Stomach smooth muscle (tissue), 2 donors: Measurements from ENCODE around the gene DAP.

Experiments used
- H3K27ac ChIP-seq: one replicate; pipeline ENCODE4 v1.7.0; 2013; ENCODE audit warnings: mild to moderate bottlenecking, low read length, inconsistent platforms
- H3K27me3 ChIP-seq, 2 donors: one replicate each; pipeline ENCODE4 v1.7.0; 2013; ENCODE audit warnings: low read length in 2 of 2; ENCODE audit not compliant: insufficient read depth in 2 of 2, control insufficient read depth in 1 of 2
- H3K36me3 ChIP-seq, 2 donors: one replicate each; pipeline ENCODE4 v1.7.0; 2013; ENCODE audit warnings: low read length in 2 of 2; ENCODE audit not compliant: control insufficient read depth in 2 of 2, insufficient read depth in 2 of 2
- H3K4me1 ChIP-seq: one replicate; pipeline ENCODE4 v1.7.0; 2013; ENCODE audit warnings: low read length; ENCODE audit not compliant: control insufficient read depth, insufficient read depth
- H3K4me3 ChIP-seq, 2 donors: one replicate each; pipeline ENCODE4 v1.7.0; 2013; ENCODE audit warnings: low read length in 2 of 2
- H3K9ac ChIP-seq, 2 donors: one replicate each; pipeline ENCODE4 v1.7.0; 2013; ENCODE audit warnings: low read length in 2 of 2, mild to moderate bottlenecking in 1 of 2
- H3K9me3 ChIP-seq, 2 donors: one replicate each; pipeline ENCODE4 v1.7.0; 2013; ENCODE audit warnings: low read length in 2 of 2; ENCODE audit not compliant: control insufficient read depth in 2 of 2
- donor health status: healthy.
- donor health status: Pancreatic carcinoma.

Gene DAP

DNA sequence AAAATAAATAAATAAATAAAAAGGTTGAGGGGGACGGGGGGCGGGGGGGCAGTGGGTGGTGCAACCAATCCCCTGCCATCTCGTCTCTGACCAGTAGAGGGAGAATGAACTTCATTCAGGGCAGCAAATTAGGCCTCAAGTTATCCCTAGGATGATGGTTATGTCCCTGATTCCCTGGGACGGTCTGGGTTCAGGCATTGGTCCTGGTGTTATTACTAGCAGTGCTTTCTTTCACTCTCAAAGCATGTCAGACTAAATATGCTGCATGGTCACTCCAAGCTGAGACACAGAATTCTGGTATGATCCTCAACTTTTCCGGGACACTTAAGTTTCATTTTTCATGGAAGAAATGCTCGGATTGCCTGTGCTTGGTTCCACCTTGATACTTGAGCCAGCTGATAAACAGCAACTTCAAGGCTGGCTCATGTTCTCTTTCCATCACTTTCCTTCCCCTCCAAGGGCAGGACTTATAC lies 59.4 kb downstream of the DAP start:
- Histone ChIP-seq H3K27ac (no peak overlapping the region), H3K9ac (no peak overlapping the region), H3K4me1 (peaks cover 17% of the 10 kb centered on the region), H3K36me3 (no peaks in the 10 kb centered on the region), H3K27me3 (no peaks in the 10 kb centered on the region), H3K4me3 (no peak overlapping the region), H3K9me3 (no peaks in the 10 kb centered on the region)

DNA sequence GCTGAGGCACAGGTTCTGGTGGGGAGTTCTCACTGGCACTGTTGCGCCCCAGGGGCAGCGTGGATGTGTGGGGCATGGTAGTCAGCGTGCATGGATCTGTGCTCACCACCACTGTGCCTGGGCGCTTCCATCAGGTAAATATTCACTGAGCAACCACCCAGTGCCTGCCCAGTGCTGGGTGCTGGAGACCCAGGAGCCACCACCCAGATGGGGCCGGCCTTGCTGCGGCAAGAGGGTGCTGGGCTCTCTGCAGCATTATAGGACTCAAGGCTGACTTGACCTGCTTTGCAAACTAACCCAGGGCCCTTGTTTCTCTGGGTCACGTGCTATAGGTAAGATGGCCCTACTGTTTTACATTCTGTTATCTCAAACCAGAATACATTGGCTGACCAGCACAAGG lies 60.5 kb downstream of the DAP start:
- no peak overlapping the region for H3K4me3 ChIP-seq
- H3K36me3 ChIP-seq = no peaks in the 10 kb centered on the region
- H3K27me3 ChIP-seq = no peaks in the 10 kb centered on the region
- H3K9me3 ChIP-seq = no peaks in the 10 kb centered on the region
- H3K9ac ChIP-seq = no peak overlapping the region
- H3K27ac ChIP-seq = no peak overlapping the region
- H3K4me1 ChIP-seq = peaks cover 17% of the 10 kb centered on the region

GRCh38 chr5:10699987-10700386 lies 61.0 kb downstream of the DAP start:
- peaks cover 17% of the 10 kb centered on the region for H3K4me1 ChIP-seq

DNA sequence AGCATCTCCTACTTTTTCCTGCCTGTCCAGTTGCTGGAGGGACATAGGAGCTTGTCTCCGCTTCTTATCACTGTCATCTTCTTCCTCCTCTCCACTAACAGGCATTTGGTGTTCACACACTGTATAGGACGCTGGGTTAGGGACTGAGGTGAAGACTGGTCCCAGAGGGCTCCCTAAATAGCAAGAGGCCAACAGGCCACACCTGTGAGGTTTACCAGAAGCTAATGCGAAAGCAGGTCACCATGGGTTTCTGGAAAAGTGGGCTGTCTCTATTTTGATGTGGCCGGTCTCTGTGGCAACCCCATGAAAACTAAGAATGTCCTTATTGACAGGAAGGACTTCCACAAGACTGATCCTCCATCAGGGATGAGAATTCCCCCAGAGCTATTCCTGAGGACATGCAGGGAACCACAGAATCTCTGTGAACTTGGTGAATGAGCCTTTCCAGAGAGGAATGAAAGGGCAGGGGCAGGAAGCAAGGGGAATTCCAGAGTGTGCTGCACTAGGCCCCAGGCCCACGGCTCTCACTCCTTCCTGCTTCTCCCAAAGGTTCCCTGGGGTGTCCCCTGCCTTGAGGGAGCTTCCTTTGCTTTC lies 61.7 kb downstream of the DAP start:
- Histone ChIP-seq H3K4me3 (no peak overlapping the region), H3K9ac (no peak overlapping the region), H3K4me1 (peaks cover 18% of the 10 kb centered on the region), H3K9me3 (no peaks in the 10 kb centered on the region), H3K27ac (no peak overlapping the region), H3K36me3 (no peaks in the 10 kb centered on the region), H3K27me3 (no peaks in the 10 kb centered on the region)

More at GRCh38 chr5:10699987-10700386, 61.0 kb downstream of the DAP start:
- no peaks in the 10 kb centered on the region for H3K36me3 ChIP-seq
- no peak overlapping the region for H3K4me3 ChIP-seq
- H3K27ac ChIP-seq = no peak overlapping the region
- no peak overlapping the region for H3K9ac ChIP-seq
- H3K27me3 ChIP-seq = no peaks in the 10 kb centered on the region
- H3K9me3 ChIP-seq = no peaks in the 10 kb centered on the region

- H3K4me1 ChIP-seq = peaks cover 6% of the 10 kb centered on the region
- no peak overlapping the region for H3K27ac ChIP-seq
- H3K4me3 ChIP-seq = no peak overlapping the region
- no peaks in the 10 kb centered on the region for H3K27me3 ChIP-seq
- H3K9me3 ChIP-seq = no peaks in the 10 kb centered on the region
- no peaks in the 10 kb centered on the region for H3K36me3 ChIP-seq
- no peak overlapping the region for H3K9ac ChIP-seq
These were observed 65.1 kb downstream of the DAP start for GRCh38 chr5:10695759-10696543.

DNA sequence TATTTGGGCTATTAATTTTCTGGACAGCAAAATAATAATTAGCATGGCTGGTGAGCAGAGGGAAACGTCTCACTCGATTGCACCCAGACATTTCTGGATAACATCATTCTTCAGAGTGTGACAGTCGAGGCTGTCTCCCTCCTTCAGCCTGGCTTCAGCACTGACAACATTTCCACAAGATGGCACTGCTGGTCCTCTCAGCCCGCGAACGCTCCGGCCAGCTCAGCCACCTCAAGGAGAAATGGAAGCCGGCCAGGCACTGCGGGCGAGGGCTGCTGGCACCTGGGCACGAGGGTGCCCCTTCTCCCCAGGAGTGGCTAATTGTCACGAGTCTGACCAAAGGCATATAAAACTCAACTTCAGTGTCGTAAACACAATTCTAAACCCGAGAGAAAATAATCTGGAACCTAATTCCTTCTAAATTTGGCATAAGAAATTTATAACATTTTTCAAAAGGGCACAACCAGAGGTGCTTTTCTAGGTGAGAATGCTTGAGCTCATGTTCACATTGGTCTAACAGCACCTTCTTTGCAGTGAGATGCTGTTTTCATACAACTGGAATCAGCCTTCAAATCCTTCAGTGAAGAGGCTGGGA lies 65.9 kb downstream of the DAP start:
- no peak overlapping the region for H3K9ac ChIP-seq
- no peak overlapping the region for H3K27ac ChIP-seq
- H3K4me3 ChIP-seq = no peak overlapping the region
- H3K36me3 ChIP-seq = no peaks in the 10 kb centered on the region
- H3K27me3 ChIP-seq = no peaks in the 10 kb centered on the region
- no peaks in the 10 kb centered on the region for H3K9me3 ChIP-seq
- peaks cover 6% of the 10 kb centered on the region for H3K4me1 ChIP-seq

DNA sequence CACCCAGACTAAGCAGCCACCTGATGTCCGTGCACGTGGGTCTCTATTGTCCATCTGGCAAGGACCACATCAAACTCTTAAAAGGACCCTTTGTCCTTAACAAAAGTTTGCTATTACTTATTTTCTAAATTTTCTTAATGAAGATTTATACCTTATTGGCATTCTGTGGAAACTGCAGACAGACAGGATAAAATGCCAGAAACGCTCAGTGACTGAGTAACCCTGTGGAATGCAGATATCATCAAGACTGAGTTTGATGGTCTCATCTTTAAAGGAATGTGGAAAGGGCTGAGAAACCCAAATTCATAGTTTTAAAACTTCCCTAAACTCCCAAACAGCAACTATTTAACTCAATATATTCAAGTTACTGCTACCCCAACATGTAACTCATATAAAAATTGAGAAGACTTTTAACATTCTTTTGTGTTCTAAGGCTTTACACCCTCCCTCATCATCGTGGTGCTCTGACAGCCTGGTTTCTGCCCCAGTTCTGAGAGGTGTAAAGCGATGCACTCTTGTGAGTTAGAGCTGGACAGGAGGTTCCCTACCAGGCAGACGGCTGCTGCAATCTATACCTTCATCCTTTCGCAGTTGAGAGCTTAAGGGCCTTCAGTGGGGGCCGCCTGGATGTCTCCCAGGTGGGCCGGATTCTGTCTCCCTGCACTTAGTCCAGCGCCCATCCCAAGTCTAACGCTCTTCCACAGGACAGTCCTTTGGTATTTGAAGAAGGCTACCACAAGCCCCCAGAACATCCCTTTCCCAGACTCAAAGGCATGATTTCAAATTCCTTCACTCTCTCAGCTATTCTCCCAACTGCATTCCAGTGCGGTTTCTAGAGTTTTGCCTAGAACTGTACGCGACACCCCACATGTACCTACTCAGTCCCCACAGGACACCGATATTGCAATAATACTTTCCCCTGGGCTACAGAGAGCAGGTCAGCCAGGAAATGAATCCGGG lies 68.9 kb downstream of the DAP start:
- Histone ChIP-seq H3K9ac (no peak overlapping the region), H3K4me3 (no peak overlapping the region), H3K4me1 (peaks cover 2% of the 10 kb centered on the region), H3K9me3 (no peaks in the 10 kb centered on the region), H3K36me3 (peaks cover 0 to 2% of the 10 kb centered on the region in 2 donors), H3K27ac (no peak overlapping the region), H3K27me3 (no peaks in the 10 kb centered on the region)

- Histone ChIP-seq H3K27ac (no peak overlapping the region), H3K9ac (no peak overlapping the region), H3K4me1 (peaks cover 2% of the 10 kb centered on the region), H3K27me3 (no peaks in the 10 kb centered on the region), H3K4me3 (no peak overlapping the region), H3K36me3 (peaks cover 0 to 2% of the 10 kb centered on the region in 2 donors), H3K9me3 (no peaks in the 10 kb centered on the region)
These were observed 70.3 kb downstream of the DAP start for GRCh38 chr5:10690460-10691440.

- H3K27ac ChIP-seq = no peak overlapping the region
- H3K9ac ChIP-seq = no peak overlapping the region
- H3K4me3 ChIP-seq = no peak overlapping the region
- no peaks in the 10 kb centered on the region for H3K9me3 ChIP-seq
- H3K4me1 ChIP-seq = peaks cover 2% of the 10 kb centered on the region
- peaks cover 0 to 6% of the 10 kb centered on the region in 2 donors for H3K36me3 ChIP-seq
- H3K27me3 ChIP-seq = no peaks in the 10 kb centered on the region
These were observed 71.5 kb downstream of the DAP start for GRCh38 chr5:10689391-10690081.
